Vagina (tissue), 2 donors: ENCODE data around the gene COQ5.

ENCODE experiments used
- POLR2A ChIP-seq, 2 donors: fragments of 450-650 bp; IDR thresholded peaks; one replicate each; pipeline ENCODE4 v1.6.1; 2017; ENCODE audit warnings: antibody characterized with exemption in 2 of 2, mild to moderate bottlenecking in 2 of 2, moderate library complexity in 2 of 2
- POLR2AphosphoS5 ChIP-seq, 2 donors: sonication (generic); formaldehyde crosslinking; IDR thresholded peaks; one replicate each; pipeline ENCODE4 v1.9.0; 2017; ENCODE audit warnings: antibody characterized with exemption in 2 of 2, mild to moderate bottlenecking in 2 of 2, low read depth in 1 of 2; ENCODE audit not compliant: insufficient read depth in 1 of 2
- TF ChIP-seq, protein P1 (sequence below), 3 experiments: fragments of 450-650 bp in 2 of 3; fragments of 200-600 bp in 1 of 3; sonication (generic) in 1 of 3; IDR thresholded peaks; one replicate each; pipeline ENCODE4 v1.5.1; 2017 to 2019; ENCODE audit warnings: antibody characterized with exemption in 3 of 3, mild to moderate bottlenecking in 2 of 3, moderate library complexity in 2 of 3

DNA sequence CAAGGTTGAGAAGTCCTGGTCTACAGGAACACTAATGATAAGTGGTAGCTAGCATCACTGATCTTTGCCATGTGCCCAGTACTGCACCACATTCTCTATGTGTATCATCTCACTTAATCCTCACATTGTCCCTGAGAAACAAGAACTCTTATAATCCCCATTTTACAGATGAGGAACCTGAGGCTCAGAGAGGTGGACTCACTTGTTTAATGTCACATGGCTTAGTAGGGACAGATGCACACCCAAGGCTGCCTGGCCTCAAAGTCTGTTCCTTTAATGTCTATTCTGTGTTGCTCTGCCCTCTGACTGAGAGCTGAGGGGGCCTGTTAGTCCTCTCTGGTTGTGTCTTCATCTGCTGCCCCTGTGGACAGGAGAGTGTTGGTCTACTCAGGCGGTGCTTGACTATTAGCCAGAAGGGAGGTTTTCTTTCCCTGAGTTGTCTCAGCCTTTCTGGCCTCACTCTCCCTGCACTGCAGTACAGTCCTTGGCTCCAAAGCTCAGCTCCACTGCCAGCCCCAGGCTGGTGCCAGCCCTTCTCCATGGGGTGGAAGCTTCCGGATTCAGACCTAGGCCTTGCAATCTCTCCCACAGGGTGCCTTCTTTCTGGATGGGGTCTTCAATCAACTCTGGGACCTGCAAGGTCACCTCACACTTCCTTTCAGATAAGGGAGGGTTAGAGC is 38.0 kb downstream of the COQ5 start:
- TF ChIP-seq, protein P1, sequence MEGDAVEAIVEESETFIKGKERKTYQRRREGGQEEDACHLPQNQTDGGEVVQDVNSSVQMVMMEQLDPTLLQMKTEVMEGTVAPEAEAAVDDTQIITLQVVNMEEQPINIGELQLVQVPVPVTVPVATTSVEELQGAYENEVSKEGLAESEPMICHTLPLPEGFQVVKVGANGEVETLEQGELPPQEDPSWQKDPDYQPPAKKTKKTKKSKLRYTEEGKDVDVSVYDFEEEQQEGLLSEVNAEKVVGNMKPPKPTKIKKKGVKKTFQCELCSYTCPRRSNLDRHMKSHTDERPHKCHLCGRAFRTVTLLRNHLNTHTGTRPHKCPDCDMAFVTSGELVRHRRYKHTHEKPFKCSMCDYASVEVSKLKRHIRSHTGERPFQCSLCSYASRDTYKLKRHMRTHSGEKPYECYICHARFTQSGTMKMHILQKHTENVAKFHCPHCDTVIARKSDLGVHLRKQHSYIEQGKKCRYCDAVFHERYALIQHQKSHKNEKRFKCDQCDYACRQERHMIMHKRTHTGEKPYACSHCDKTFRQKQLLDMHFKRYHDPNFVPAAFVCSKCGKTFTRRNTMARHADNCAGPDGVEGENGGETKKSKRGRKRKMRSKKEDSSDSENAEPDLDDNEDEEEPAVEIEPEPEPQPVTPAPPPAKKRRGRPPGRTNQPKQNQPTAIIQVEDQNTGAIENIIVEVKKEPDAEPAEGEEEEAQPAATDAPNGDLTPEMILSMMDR (IDR thresholded peaks at IDR 0.05): no peak
- TF ChIP-seq POLR2A (IDR thresholded peaks at IDR 0.05) (no peak), POLR2AphosphoS5 (IDR thresholded peaks at IDR 0.05; ENCODE audit: insufficient read depth in 1 of 2, low read depth in 1 of 2) (no peak)
